ENCODE data around the gene SCARB1.

DNA sequence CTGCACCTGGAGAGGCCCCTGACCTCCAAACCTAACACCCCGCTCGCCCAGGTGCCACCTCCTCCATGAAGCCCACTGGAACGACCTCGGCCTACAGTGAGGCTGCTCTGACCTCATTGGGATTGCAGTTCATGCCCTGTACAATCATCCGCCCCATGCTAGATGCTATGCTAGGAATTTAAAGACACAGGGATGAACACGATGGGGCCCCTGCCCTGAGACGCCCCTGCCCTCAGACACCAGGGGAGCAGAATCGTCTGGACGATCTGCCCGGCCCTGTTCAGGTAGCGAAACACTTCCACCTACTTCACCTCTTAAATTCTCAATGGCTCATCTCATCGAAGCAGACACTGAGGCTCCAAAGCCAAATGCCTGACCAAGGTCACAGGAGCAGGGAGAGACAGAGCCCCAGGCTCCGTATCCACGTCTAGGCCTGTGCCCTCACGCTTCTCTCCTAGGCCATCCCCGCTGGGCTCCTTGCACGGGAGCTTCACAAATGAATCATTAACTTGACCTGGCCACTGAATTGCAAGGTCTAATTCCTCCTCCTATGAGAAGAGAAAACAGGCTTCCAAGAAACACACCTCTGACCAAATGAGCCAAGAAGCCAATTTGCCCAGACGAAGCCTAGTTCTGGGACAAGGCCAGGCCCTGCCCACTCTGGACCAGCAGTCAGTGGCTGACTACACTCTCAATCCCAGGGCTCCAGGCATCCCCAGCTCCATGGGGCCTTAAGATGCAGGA, 35.2 kb downstream of the SCARB1 start:
- no peak for TF ChIP-seq TAF1 (IDR thresholded peaks at IDR 0.05; ENCODE audit: low read depth)
- peak; percentile 27; the same call in 1 of the 2 replicates for TF ChIP-seq MAX (IDR thresholded peaks at IDR 0.05)
- TF ChIP-seq RAD21 (IDR thresholded peaks at IDR 0.05; ENCODE audit: low read depth), result no peak
- no peak for TF ChIP-seq CEBPB (IDR thresholded peaks at IDR 0.05)
- TF ChIP-seq CREB1 (IDR thresholded peaks at IDR 0.05; ENCODE audit: low read depth), result no peak
- TF ChIP-seq EGR1 (IDR thresholded peaks at IDR 0.05), result no peak
- no peak for TF ChIP-seq TEAD4 (IDR thresholded peaks at IDR 0.05)
- TF ChIP-seq NFIC (IDR thresholded peaks at IDR 0.05), result peak; percentile 38
- no peak for TF ChIP-seq YY1 (IDR thresholded peaks at IDR 0.05; ENCODE audit: low read depth)
- no peak for TF ChIP-seq TCF12 (IDR thresholded peaks at IDR 0.05; ENCODE audit: low read depth)

All from Ishikawa (cell line).